Measurements from ENCODE around the gene P2RX2. TPM values are rescaled to one million over a fixed set of nuclear protein-coding genes. Genes with fewer than 3 reads are reported as not detected.
A peak's percentile ranks its signal among the peaks of the same experiment; 100 is the strongest.
"Not testable (repeated sequence)": the region's sequence is repeated elsewhere in the genome, so short reads cannot be mapped to it uniquely, and the experiment has no call there.

P2RX2 gene
- total RNA-seq, 6 donors from 2014 or later = 0.27 to 4.4 (median 1.00) TPM; not detected in 2

DNA sequence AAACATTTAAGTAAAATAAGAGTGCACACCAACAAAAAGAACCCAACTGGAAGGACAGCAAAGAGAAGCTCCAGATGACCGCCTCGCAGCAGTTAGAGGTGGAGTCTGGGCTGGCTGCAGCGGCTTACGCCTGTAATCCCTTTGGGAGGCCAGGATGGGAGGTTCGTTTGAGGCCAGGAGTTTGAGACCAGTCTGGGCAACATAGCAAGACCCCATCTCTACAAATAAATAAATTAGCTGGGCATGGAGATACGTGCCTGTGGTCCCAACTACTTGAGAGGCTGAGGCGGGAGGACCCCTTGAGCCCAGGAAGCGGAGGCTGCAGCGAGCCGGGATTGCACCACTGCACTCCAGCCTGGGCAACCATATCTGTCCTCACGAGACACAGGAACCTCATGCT, 23.4 kb upstream of the P2RX2 start:
- WGBS, 2 donors = 81 to 86% methylated on average over 11 of the region's 11 CpGs

DNA sequence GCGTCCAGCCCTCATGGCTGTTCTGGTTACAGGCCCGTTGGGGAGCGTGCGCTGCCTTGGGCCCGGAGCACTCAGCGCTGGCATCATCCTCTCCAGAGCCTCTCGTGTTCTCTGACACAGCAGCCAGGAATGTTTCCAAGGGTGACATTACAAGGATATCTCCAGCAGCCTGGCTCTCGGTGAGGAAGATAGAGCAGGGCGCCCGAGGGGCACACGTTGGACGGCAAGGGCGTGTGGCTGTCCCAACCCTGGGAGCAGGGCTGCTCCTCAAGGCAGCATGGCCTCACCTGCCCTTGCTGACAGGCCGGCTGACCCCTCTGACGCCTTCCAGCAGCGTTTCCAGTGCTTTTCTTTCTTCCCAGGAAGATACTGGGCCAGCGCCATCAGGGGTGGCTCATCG, 22.6 kb upstream of the P2RX2 start:
- no peak overlapping the region for H3K4me3 ChIP-seq
- H3K9me3 ChIP-seq = no peaks in the 10 kb centered on the region
- no peak for TF ChIP-seq POLR2A (IDR thresholded peaks at IDR 0.05)
- no peak for TF ChIP-seq POLR2AphosphoS5 (IDR thresholded peaks at IDR 0.05)
- TF ChIP-seq, protein P1, sequence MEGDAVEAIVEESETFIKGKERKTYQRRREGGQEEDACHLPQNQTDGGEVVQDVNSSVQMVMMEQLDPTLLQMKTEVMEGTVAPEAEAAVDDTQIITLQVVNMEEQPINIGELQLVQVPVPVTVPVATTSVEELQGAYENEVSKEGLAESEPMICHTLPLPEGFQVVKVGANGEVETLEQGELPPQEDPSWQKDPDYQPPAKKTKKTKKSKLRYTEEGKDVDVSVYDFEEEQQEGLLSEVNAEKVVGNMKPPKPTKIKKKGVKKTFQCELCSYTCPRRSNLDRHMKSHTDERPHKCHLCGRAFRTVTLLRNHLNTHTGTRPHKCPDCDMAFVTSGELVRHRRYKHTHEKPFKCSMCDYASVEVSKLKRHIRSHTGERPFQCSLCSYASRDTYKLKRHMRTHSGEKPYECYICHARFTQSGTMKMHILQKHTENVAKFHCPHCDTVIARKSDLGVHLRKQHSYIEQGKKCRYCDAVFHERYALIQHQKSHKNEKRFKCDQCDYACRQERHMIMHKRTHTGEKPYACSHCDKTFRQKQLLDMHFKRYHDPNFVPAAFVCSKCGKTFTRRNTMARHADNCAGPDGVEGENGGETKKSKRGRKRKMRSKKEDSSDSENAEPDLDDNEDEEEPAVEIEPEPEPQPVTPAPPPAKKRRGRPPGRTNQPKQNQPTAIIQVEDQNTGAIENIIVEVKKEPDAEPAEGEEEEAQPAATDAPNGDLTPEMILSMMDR (IDR thresholded peaks at IDR 0.05) = no peak
- peaks cover 0 to 4% (median 0%) of the 10 kb centered on the region in 4 donors for H3K27me3 ChIP-seq
- peak; percentile 41 to 73 for DNase-seq
- WGBS, 2 donors = 74 to 77% methylated on average over 6 to 18 of the region's 18 CpGs
- peaks cover 8 to 31% (median 20%) of the 10 kb centered on the region in 4 donors for H3K4me1 ChIP-seq
- no peak overlapping the region for H3K27ac ChIP-seq
- no peaks in the 10 kb centered on the region for H3K36me3 ChIP-seq
- no peak for ATAC-seq (ENCODE audit: low FRiP score in 2 of 2)

More for the DNA sequence above, 23.4 kb upstream of the P2RX2 start:
- no peaks in the 10 kb centered on the region for H3K36me3 ChIP-seq
- DNase-seq (no peak), ATAC-seq (ENCODE audit: low FRiP score in 2 of 2) (no peak)
- H3K4me1 ChIP-seq = peaks cover 4 to 23% (median 15%) of the 10 kb centered on the region in 4 donors
- H3K4me3 ChIP-seq = no peak overlapping the region
- TF ChIP-seq EP300 (IDR thresholded peaks at IDR 0.05) (no peak), POLR2AphosphoS5 (IDR thresholded peaks at IDR 0.05) (no peak), POLR2A (IDR thresholded peaks at IDR 0.05) (no peak)
- TF ChIP-seq, protein P1 (IDR thresholded peaks at IDR 0.05) = no peak
- H3K27ac ChIP-seq = no peak overlapping the region
- no peaks in the 10 kb centered on the region for H3K27me3 ChIP-seq
- no peaks in the 10 kb centered on the region for H3K9me3 ChIP-seq

DNA sequence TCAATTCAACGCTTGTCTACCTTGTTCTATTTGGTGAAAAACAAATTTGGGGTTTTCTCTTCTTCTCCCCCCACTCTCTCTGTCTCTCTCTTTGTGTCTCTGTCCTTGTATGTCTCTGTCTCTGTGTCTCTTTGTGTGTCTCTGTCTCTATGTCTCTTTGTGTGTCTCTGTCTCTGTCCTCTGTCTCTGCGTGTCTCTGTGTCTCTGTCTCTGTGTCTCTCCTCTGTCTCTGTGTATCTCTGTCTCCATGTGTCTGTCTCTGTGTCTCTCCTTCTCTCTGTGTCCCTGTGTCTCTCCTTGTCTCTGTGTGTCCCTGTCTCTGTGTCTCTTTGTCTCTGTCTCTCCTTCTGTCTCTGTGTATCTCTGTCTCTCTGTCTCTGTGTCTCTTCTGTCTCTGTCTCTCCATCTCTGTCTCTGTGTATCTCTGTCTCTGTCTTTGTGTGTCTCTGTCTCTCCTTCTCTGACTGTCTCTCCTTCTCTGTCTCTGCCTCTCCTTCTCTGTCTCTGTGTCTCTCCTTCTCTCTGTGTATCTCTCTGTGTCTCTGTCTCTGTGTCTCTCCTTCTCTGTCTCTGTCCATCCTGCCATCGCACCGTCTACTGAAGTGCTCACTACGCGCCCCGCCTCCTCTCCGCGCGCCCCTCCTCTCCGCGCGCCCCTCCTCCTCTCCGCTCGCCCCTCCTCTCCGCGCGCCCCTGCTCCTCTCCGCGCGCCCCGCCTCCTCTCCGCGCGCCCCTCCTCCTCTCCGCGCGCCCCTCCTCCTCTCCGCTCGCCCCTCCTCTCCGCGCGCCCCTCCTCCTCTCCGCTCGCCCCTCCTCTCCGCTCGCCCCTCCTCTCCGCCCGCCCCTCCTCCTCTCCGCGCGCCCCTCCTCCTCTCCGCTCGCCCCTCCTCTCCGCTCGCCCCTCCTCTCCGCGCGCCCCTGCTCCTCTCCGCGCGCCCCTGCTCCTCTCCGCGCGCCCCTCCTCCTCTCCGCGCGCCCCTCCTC, 21.0 kb upstream of the P2RX2 start:
- Histone ChIP-seq H3K36me3 (no peaks in the 10 kb centered on the region), H3K27ac (peak overlapping the region in 1 of 4 donors; percentile 71), H3K27me3 (peaks cover 0 to 6% (median under 1%) of the 10 kb centered on the region in 4 donors), H3K4me3 (peak overlapping the region in 3 of 4 donors; percentile 39 to 43 (median 40)), H3K9me3 (no peaks in the 10 kb centered on the region), H3K4me1 (peaks cover 11 to 37% (median 23%) of the 10 kb centered on the region in 4 donors)
- no peak for TF ChIP-seq POLR2A (IDR thresholded peaks at IDR 0.05)
- TF ChIP-seq, protein P1 (IDR thresholded peaks at IDR 0.05) = no peak
- no peak for TF ChIP-seq EP300 (IDR thresholded peaks at IDR 0.05)
- TF ChIP-seq POLR2AphosphoS5 (IDR thresholded peaks at IDR 0.05) = no peak
- ATAC-seq (ENCODE audit: low FRiP score in 2 of 2) (no peak), DNase-seq (peak in 1 of 2 donors; percentile 83)
- WGBS, 2 donors = 7 to 11% methylated on average over 13 to 18 of the region's 58 CpGs

DNA sequence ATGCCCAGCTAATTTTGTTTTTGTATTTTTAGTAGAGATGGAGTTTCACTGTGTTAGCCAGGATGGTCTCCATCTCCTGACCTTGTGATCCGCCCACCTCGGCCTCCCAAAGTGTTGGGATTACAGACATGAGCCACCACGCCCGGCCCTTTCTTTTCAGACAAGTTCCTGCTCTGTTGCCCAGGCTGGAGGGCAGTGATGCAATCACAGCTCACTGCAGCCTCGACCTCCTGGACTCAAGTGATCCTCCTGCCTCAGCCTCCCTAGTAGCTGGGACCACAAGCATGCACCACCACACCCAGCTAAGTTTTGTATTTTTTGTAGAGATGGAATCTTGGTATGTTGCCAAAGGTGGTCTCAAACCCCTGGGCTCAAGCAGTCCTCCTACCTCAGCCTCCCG, 19.1 kb upstream of the P2RX2 start:
- H3K4me1 ChIP-seq = peaks cover 12 to 41% (median 16%) of the 10 kb centered on the region in 4 donors
- 71 to 89% methylated on average over 5 to 6 of the region's 6 CpGs for WGBS, 2 donors
- DNase-seq; H3K4me3 ChIP-seq; H3K27ac ChIP-seq; H3K9me3 ChIP-seq; ATAC-seq (ENCODE audit: low FRiP score in 2 of 2); H3K36me3 ChIP-seq: not testable (repeated sequence)
- peaks cover 0 to 11% (median 4%) of the 10 kb centered on the region in 4 donors for H3K27me3 ChIP-seq

Data from upper lobe of left lung (tissue), 6 donors.